ENCODE results near the gene DDX25. TPM values are rescaled to one million over a fixed set of nuclear protein-coding genes. Genes with fewer than 3 reads are reported as not detected.

DDX25 gene
- total RNA-seq, 1 experiment from 2014 or later, result 0.37 TPM

DNA sequence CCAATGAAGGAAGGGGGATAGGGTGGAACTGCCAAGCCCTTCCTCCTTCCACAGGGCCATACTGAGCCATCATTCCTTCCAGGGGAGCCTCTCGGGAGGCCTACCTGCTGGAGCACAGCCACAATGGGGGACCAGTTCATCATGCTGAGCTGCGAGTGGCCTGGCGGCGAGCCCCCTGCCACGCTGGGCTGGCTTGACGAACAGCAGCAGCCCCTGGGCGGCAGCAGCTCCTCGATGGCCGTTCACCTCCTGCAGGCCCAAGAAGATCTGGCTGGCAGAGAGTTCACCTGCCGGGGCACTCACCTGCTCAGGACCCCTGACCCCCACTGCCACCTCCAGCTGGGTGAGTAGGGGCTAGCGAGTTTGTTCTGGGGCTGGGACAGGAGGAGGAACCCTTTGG lies 47.4 kb downstream of the DDX25 start:
- H3K27me3 ChIP-seq (ENCODE audit: insufficient read depth, low read length), result no peaks in the 10 kb centered on the region
- TF ChIP-seq TCF7L2 (IDR thresholded peaks at IDR 0.05; ENCODE audit: borderline replicate concordance, extremely low read depth, insufficient read depth, insufficient read length) (no peak), JUND (IDR thresholded peaks at IDR 0.05) (no peak), CEBPB (IDR thresholded peaks at IDR 0.05; ENCODE audit: low read depth) (no peak), YY1 (IDR thresholded peaks at IDR 0.05; ENCODE audit: extremely low read depth, insufficient replicate concordance, low read depth, low read length) (no peak), SP1 (IDR thresholded peaks at IDR 0.05; ENCODE audit: low read depth) (no peak), EZH2 (IDR thresholded peaks at IDR 0.05) (no peak), ZNF274 (IDR thresholded peaks at IDR 0.05; ENCODE audit: low read depth, low read length) (no peak), POLR2AphosphoS5 (IDR thresholded peaks at IDR 0.05; ENCODE audit: low read depth, low read length) (no peak), RAD21 (IDR thresholded peaks at IDR 0.05; ENCODE audit: low read depth) (no peak), CBX3 (IDR thresholded peaks at IDR 0.05; ENCODE audit: low read depth) (no peak), SRF (IDR thresholded peaks at IDR 0.05; ENCODE audit: low read depth) (no peak), SIN3A (IDR thresholded peaks at IDR 0.05; ENCODE audit: low read depth) (no peak)
- TF ChIP-seq, protein P1, sequence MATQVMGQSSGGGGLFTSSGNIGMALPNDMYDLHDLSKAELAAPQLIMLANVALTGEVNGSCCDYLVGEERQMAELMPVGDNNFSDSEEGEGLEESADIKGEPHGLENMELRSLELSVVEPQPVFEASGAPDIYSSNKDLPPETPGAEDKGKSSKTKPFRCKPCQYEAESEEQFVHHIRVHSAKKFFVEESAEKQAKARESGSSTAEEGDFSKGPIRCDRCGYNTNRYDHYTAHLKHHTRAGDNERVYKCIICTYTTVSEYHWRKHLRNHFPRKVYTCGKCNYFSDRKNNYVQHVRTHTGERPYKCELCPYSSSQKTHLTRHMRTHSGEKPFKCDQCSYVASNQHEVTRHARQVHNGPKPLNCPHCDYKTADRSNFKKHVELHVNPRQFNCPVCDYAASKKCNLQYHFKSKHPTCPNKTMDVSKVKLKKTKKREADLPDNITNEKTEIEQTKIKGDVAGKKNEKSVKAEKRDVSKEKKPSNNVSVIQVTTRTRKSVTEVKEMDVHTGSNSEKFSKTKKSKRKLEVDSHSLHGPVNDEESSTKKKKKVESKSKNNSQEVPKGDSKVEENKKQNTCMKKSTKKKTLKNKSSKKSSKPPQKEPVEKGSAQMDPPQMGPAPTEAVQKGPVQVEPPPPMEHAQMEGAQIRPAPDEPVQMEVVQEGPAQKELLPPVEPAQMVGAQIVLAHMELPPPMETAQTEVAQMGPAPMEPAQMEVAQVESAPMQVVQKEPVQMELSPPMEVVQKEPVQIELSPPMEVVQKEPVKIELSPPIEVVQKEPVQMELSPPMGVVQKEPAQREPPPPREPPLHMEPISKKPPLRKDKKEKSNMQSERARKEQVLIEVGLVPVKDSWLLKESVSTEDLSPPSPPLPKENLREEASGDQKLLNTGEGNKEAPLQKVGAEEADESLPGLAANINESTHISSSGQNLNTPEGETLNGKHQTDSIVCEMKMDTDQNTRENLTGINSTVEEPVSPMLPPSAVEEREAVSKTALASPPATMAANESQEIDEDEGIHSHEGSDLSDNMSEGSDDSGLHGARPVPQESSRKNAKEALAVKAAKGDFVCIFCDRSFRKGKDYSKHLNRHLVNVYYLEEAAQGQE (IDR thresholded peaks at IDR 0.05; ENCODE audit: low read depth), result no peak
- TF ChIP-seq, protein P2, sequence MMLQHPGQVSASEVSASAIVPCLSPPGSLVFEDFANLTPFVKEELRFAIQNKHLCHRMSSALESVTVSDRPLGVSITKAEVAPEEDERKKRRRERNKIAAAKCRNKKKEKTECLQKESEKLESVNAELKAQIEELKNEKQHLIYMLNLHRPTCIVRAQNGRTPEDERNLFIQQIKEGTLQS (IDR thresholded peaks at IDR 0.05), result no peak
- TF ChIP-seq, protein P3, sequence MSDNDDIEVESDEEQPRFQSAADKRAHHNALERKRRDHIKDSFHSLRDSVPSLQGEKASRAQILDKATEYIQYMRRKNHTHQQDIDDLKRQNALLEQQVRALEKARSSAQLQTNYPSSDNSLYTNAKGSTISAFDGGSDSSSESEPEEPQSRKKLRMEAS (IDR thresholded peaks at IDR 0.05), result no peak
- no peaks in the 10 kb centered on the region for H3K36me3 ChIP-seq (ENCODE audit: control insufficient read depth in 1 of 2, insufficient read depth in 2 of 2, low read length in 2 of 2)
- ChIA-PET POLR2A (no interaction called here), RAD21 (ENCODE audit: low non-redundant PET in 1 of 2, low total read pairs in 2 of 2, uncharacterized antibody in 2 of 2, unreplicated experiment in 2 of 2) (no interaction called here), CTCF (no interaction called here)
- no peak overlapping the region for H3K9ac ChIP-seq (ENCODE audit: low read length)
- no peak overlapping the region for H3K4me3 ChIP-seq (replicated peaks in 1 of 2; ENCODE audit: low read depth in 1 of 2, low read length in 2 of 2)
- BruUV-seq (replicated peaks), result no TSS peak
- H3K4me1 ChIP-seq (ENCODE audit: control insufficient read depth in 1 of 2, insufficient read depth in 2 of 2, low read length in 2 of 2), result no peaks in the 10 kb centered on the region
- no peak for ATAC-seq
- H3K27ac ChIP-seq (ENCODE audit: low read depth, low read length), result no peak overlapping the region
- no peaks in the 10 kb centered on the region for H3K9me3 ChIP-seq (ENCODE audit: control insufficient read depth in 1 of 2, insufficient read depth in 1 of 2, low read depth in 1 of 2, low read length in 2 of 2)
- no peak overlapping the region for H3K4me2 ChIP-seq (ENCODE audit: low read length)
- no peak for DNase-seq (ENCODE audit: low read depth, low spot score)
- H2AFZ ChIP-seq (ENCODE audit: low read depth, low read length, poor library complexity, severe bottlenecking), result no peak overlapping the region
- H4K20me1 ChIP-seq (ENCODE audit: insufficient read depth), result no peaks in the 10 kb centered on the region
- intact Hi-C loops (cut with micrococcal nuclease), result no loop called here
- no peaks in the 10 kb centered on the region for H3K79me2 ChIP-seq (ENCODE audit: insufficient read depth, low read length)
- H3K9me2 ChIP-seq (ENCODE audit: insufficient read depth), result no peaks in the 10 kb centered on the region
